Ureter (tissue), 1 donor: ENCODE measurements around the gene CDKN2A. TPM values are rescaled to one million over a fixed set of nuclear protein-coding genes. Genes with fewer than 3 reads are reported as not detected.

Source experiments
- DNase-seq: peaks from one replicate; pipeline ENCODE4 v3.0.0-alpha.2; 2020; ENCODE audit warnings: low spot score
- total RNA-seq: library from RNA; stranded (reverse); gene quantifications from one replicate; pipeline ENCODE4 v1.2.4, GENCODE V29; 2023
- donor health status: DM: yes; HTN: yes; CAD: no.

Gene CDKN2A
- total RNA-seq = 1.7 TPM

- DNase-seq = no peak
These were observed at the start of gene CDKN2A for GRCh38 chr9:21993893-21994555. CDKN2A (minus strand) TSS chr9:21994392.

DNA sequence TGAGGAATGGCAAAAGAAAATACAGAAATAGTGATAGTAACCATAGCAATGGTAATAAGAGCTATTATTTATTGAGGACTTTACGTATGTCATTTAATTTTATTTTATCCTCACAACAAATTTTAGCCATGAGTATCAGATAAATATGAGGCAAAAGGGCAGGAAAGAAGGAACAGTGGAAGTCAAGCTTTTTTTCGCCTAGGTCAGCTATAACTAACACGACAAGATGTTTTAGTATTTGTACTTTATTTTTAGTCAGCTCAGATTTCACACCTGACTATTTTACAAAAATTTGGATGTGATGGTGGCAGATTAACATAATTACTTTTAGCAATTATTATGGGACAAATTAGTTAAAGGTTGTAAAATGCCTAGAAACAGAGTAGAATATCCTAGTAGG, 49.7 kb upstream of the CDKN2A start:
- no peak for DNase-seq

GRCh38 chr9:22041775-22042174, 47.6 kb upstream of the CDKN2A start:
- DNase-seq = peak; percentile 68

DNA sequence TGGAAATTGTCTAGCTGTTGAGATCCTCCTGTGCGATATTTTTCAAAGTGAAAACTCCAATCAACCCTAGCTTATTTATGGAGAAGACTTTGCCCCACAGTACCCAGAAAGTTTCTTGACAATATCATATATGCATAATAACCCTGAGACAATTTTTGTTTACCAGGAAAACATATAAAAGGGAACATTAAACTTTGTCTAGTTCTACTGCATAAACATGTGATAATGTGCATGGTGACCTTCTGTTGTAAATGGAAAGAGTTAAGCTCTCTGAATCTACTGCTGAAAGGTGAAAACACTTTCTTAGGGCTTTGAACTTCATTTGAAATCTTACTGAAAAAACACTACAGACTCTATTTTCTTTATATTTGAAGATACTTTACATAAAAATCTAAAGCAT, 47.2 kb upstream of the CDKN2A start:
- DNase-seq = no peak

DNA sequence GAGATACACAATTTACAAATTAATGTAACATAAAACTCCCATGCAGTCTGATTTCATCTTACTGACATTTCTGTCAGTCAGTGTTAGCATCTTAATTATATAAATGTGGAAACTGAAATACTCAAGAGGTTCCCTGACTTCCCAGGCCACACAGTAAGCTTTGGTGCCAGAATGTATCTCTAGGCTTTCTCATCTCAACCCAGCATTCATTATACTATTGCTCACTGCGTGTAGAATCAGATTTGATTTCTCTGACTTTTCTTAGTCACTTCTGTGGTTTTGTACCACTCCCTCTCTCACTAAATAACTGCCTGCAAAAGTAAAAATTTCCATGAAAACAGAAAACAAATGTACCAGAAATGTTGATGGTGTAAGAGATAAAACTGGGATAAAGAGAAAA, 46.6 kb upstream of the CDKN2A start:
- DNase-seq = no peak

DNA sequence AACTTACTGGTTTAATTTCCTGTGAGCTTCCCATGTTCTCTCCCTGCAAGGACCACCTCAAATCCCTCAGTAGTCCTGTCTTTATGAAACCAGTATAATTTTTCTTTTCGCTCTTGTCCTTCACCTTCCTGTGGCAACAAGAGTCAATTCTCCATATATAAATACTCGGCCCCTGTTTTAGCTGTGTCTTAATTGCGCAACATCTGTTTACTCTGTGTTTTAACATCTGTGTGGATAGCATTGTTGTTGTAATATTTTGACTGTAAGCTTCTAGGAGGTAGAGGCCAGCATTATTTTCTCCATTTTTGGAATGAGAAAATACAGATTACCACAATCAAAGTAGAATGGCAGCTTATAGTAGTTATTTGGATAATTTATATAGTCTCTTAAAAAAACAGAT, 45.1 kb upstream of the CDKN2A start:
- DNase-seq = no peak

GRCh38 chr9:22037954-22038690, 43.9 kb upstream of the CDKN2A start:
- DNase-seq = no peak

DNA sequence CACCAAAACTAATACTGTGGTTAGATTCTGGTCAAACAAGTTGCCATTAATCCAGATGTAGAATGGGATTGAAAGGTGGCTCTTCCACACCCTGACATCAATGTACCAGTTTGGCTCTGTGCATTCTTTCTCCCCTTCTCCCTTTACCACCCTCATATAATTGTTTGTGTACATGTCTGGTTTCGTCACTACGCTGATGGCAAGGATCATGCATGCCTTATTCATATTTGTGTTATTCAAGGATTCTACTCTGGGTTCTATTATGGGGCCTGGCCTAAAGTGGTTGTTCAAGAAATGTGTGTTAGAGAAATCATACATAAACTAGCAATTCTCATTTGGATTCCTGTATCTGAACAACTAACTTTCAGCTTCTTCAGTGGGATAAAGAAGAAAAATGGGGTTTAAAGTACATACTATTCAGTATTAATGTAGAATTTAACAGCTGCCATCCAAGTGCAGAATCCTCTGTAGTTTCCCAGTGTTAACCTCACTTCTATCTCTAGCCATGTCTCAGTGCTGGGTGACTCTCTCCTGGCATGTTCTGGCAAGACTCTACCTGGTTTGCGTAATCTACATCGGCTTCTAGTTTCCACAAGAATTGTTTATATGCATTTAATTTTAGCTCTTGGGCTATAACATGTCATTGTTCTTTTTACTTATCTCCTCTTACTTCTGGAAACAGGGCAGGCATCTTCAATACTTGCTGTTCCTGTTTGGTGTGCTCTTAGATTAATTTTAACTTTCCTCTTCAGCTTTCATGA, 42.9 kb upstream of the CDKN2A start:
- DNase-seq = no peak

- no peak for DNase-seq
These were observed 41.4 kb upstream of the CDKN2A start for GRCh38 chr9:22035591-22036011.

GRCh38 chr9:22033012-22033630, 38.9 kb upstream of the CDKN2A start:
- no peak for DNase-seq

DNA sequence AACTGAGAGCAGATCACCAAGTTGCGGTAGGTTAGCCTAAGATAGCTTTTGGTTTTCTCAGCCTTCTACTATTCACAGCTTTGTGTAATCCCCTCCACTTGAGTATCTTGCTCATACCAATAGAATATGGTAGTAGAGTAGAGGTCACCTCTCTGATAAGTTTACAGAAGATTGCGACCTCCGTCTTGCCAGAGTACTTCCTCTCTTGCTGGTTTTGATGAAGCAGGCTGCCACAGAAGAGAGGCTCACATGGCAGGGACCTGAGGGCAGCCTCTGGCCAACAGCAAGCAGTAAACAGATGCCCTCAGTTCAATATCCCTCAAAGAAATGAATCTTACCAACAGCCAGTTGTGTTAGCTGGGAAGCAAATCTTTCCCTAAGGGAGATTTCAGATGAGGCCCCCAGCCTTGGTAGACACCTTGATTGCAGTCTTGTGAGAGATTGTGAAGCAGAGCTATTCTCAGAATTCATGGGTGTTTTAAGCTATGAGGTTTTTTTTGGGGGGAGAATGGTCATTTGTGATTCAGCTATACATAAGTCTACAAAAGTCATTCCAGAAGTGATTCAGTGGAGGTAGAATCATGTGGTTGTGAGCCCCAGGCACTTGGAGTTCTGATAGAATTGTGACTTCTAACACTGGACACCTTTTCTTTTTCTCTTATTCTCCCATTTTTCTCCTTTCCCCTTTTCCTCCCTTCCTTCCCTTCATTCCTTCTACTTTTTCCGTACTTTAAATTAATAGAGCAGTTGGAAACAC, 37.6 kb upstream of the CDKN2A start:
- no peak for DNase-seq

- DNase-seq = no peak
These were observed 36.0 kb upstream of the CDKN2A start for GRCh38 chr9:22030101-22030598.

- DNase-seq = no peak
These were observed 35.0 kb upstream of the CDKN2A start for GRCh38 chr9:22029231-22029630.

DNA sequence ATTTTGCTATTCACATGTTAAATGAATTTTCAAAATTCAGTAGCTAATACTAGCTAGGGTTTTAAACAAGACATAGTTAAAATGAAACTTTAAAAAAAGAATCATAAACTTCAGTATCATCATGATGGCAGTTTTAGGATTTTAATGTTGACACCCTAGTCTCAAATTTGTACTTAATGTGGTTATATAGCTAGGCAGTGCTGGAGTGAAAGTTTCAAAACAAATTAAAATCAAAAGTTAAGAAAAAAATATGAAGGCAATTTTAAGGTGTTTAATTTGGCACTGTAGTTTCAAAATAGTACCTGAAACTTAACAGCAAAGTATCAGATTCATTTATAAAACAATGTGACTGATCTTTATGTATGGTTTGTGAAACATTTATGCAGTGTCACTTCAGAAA, 34.2 kb upstream of the CDKN2A start:
- no peak for DNase-seq

GRCh38 chr9:22026696-22027095, 32.5 kb upstream of the CDKN2A start:
- DNase-seq = no peak

DNA sequence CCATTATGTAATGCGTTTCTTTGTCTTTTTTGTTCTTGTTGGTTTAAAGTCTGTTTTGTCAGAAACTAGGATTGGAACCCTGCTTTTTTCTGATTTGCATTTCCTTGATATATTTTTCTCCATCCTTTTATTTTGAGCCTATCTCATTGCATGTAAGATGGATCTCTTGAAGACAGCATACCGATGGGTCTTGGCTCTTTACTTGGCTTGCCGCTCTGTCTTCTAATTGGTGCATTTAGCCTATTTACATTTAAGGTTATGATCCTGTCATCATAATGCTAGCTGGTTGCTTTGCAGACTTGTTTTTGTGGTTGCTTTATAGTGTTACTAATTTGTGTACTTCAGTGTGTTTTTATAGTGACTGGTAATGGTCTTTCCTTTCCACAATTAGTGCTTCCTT, 28.2 kb upstream of the CDKN2A start:
- DNase-seq = no peak

DNA sequence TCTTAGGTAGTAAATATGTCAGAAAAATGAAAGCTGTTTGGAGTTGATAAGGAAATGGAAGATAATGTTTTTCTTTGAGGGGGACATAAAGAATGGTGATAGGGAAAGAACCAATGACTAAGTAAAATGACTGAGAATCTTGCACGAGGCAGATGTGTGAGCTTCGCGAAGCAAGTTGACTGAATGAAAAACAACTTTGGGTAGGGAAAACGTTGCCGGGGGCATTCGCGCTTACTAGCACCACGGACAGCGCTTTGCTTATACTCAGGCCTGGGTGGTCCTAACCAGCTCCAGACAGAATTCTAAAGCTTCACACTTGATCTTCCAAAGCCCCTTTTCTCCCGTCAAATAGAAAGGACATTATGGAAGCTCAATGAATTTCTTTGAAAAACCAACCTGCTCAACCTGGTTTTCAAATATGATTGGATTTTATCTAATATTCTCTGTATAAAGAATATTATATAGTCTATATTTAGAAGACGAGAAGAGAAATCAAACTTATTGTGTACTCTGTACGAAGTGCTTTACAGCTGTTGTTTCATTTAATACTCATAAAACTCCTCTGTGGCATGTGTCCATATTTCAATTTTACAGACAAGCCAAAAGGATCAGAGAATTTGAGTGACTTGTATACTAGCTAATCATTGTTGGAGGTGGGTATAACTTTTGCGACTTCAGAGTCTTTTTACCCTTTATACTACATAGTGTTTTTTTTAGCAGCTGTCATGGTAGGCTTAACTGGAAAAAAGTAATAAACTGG, 16.9 kb upstream of the CDKN2A start:
- no peak for DNase-seq

DNA sequence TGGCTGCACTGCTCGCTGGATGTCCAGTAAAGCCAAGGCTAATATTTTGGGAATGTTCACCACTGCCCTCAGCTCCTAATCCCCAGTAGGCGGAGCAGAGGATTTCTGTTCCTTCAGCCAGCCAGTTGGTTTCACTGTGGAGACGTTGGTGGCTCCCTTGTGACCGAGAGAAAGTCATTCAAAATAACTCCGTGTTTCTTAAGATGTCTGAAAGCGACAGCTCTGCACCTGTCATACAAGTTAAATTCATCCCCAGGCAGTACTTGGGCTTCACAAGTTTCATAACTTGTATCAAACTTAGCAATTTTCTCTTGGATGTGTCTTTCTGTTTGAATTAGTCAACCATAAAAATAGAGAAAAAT, 15.3 kb upstream of the CDKN2A start:
- DNase-seq = no peak

DNA sequence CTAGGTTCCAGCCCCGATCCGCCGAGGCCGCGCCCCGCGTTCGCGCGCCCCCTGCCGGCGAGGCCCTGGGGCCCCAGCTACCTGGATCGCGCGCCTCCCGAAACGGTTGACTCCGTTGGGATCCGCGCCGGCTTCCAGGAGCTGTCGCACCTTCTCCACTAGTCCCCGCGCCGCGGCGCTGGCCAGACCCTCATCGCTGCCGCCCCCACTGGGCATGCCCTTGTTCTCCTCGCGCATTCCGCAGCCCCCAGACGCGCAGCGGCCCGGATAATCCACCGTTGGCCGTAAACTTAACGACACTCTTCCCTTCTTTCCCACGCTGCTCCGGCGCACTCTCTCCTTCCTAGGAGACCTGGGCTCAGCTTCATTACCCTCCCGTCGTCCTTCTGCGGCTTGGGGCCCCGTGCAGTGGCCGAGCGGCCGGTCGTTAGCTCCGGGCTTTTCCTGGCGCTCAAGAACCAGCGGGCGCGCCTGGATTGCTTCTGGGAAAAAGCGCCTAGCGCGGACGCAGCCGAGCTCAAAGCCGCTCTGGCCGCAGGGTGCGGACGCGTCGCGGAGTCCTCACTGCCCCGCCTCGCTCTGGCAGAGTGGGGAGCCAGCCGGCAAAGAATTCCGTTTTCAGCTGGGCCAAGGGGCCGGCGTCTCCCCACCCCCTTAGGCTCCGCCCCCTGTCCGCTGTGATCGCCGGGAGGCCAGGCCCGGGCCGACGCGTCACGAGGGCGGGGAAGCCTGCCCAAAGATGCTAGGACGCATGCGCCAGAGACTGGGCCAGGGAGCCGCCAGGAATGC, 14.7 kb upstream of the CDKN2A start, which contains the start of gene CDKN2B:
Gene CDKN2B, minus strand, starts transcription at position 589 of the 789 bp plus-strand sequence. Its CDS starts 352 bp downstream, at position 237.
- DNase-seq = peak; percentile 97

DNA sequence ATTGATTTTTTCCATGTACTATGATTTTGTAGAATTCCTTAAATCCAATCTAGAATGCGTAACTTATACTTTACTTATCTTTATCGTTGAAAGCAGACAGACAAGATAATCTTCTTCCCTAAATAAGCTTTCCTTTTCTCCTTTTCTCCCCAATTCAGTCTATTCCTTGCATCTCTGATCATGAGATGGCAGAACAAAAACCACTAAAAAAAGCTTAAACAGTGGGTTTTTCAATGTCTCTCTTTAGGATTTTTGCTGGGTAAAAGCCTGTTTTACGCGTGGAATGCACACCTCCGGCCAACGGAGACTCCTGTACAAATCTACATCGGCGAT, 14.2 kb upstream of the CDKN2A start:
- no peak for DNase-seq
